CD4-positive, alpha-beta T cell treated with Interleukin-4 for 1 hour (primary cell): Measurements from ENCODE around the gene MAG.

Experiments used
- DNase-seq, 2 donors: peaks; one replicate each; pipeline ENCODE4 v3.0.0-alpha.2; 2020 to 2022

MAG gene

DNA sequence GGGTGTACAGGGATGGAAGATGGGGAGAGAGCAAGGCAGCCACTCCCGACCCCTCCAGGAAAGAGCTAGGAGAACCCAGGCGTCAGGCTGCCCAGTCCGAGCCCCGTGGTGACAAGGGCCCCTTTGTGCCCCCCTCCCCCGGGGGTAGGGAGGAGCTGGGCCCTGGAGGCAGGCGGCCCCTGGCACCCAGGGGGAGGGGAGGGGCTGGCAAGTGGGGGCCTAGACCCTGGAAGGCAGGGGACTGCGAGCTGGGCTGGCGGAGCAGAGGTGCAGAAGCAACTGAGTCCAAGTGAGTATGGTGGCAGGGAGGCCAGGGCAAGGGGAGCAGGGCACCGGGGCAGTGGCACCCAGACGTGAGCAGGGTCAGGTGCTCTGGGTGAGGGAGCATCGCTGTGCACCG lies at the start of gene MAG:
Gene MAG (plus strand): TSS at position 246 of the 400 bp plus-strand sequence. CDS start 3,248 bp downstream, outside the sequence.
- no peak for DNase-seq

GRCh38 chr19:35246466-35247092 lies 45.4 kb upstream of the MAG start:
- DNase-seq: no peak

- peak; percentile 63 to 71 for DNase-seq
Measured at GRCh38 chr19:35247526-35248309, 44.2 kb upstream of the MAG start.

DNA sequence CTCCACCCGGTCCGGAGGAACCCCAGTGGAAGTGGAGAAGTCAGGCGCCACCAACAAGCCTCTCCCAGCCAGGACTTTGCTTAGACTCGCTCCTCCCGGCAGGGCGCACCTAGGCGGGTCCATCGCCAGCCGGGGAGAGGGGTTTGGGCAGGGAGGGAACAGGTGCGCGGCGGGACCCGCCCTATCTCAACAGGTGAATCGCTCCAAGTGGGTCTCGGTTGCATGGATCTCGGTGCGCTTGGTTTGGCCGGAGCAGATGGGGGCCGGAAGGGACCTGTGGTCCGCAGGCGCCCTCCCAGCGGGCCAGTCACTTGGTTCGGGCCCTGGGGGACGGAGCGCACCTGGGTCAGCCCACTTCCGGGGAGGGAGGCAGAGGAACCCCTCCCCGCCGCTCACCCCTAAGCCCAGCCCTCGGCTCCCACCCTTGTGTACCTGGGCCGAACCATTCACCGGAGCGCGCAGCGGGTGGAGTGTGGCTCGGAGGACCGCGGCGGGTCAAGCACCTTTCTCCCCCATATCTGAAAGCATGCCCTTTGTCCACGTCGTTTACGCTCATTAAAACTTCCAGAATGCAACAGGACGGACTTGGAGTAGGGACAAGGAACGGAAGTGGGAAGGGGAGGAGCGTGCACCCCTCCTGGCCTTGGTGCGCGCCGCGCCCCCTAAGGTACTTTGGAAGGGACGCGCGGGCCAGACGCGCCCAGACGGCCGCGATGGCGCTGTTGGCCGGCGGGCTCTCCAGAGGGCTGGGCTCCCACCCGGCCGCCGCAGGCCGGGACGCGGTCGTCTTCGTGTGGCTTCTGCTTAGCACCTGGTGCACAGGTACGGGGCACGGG lies 43.4 kb upstream of the MAG start, which contains the start of gene LSR:
Gene LSR (plus strand): TSS at position 693 of the 836 bp plus-strand sequence. CDS start 21 bp downstream, at position 714.
- DNase-seq: peak; percentile 83 to 86

- no peak for DNase-seq
Measured at GRCh38 chr19:35249146-35249847, 42.7 kb upstream of the MAG start.

GRCh38 chr19:35249848-35250711 lies 41.9 kb upstream of the MAG start:
- no peak for DNase-seq

- no peak for DNase-seq
Measured at GRCh38 chr19:35251456-35251855, 40.5 kb upstream of the MAG start.

DNA sequence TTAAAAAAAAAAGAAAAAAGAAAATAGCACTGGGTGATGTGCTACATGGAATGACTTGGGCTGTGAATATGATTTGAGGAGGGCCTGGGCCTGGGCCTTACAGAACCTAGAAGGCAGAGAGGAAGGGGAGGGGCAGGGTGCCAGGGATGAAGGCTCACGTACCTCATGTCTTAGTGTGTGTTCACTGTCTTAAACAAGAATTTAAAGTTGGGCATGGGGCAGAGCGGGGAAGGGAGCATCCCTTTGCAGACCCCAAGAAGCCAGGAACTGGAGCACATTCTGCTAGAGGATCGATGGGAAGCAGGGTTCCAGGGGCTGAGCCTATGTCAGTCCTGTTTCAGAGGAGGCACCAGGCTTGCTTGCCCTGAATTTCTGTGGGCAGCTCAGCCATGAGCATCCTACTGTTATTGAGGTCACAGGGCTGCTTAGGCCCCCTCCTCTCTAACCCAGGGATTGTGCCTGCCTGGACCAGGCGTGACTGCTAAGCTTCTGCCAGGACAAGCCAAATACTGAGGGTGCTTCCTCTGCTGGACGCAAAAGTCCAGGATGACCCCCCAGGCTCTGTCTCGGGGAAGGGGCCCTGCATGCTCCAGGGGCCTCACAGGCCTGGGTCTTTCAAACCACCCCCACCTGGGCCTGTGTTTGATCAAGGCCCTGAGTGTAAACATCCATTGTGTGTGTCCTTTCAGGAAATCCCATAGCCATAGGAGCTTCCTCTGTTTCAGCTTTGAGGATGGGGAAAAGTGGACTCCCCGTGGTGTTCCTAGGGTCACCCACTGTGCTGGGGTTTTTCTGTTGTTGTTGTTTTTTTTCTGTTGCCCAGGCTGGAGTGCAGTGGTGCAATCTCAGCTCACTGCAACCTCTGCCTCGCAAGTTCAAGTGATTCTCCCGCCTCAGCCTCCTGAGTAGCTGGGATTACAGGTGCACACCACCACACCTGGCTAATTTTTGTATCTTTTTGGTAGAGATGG lies 38.4 kb upstream of the MAG start:
- no peak for DNase-seq

DNA sequence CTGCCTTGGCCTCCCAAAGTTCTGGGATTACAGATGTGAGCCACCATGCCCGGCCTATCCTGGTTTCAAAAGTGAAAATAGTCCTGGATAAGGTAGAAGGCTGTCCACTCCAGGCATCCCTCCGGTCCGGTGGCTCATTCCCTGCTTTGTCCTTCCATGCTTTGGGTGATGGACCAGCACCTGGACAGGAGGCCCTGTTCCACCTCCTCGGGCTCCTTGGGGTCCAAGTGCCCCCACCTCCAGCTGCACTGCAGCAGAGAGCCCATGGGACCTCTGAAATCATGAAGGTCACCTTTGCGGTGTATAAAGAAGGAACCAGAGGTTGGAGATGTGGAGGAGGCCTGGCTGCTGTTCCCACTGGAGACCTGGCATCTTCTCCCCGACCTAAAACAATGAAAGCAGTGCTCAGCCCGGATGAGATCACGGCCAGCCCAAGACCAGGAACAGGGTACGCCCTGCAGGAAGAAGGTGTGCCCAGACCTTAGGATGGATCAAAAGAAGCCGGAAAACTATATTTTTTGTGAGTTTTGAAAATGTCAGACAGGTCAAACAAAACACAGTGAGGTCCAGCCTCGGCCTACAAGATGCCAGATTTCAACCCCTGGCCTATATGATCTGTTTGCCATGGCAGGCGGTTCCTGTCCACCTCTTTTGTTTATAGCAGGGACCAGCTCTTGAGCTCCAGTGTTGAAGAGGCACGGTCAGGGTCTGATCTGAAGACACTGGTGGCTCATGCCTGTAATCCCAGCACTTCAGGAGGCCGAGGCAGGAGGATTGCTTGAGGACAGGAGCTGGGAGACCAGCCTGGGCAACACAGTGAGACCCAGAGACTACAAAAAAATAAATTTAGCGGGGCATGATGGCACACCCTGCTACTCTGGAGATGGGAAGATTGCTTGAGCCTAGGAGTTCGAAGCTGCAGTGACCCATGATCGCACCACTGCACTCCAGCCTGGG lies 37.3 kb upstream of the MAG start:
- peak in 1 of 2 donors; percentile 1 for DNase-seq

GRCh38 chr19:35256566-35256965 lies 35.4 kb upstream of the MAG start:
- no peak for DNase-seq

- DNase-seq: peak in 1 of 2 donors; percentile 9
Measured at GRCh38 chr19:35257113-35257461, 34.9 kb upstream of the MAG start.

DNA sequence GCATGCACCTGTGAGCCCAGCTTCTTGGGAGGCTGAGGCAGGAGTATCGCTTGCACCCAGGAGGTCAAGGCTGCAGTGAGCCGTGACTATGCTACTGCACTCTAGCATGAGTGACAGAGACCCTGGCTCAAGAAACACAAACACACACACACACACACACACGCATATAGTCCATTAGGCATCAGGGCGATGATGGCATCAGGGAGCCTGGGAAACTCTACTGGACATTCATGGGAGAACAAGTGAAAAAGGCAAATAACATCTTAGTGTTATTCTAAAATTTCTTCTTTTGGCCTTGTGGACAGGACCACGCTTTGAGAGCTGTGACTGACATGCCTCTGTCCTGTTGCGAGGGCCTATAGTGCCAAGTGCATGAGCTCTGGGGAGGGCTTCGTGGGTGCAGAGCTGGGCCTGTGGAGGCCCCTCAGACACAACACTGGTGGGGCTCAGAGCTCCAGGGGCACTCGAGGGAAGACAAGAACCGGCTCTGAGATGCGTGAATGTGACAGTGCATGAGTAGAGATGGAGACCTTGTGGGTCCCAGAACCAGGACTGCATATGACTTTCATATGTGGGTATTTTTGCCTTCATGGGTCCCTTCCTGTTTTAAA lies 31.2 kb upstream of the MAG start:
- peak in 1 of 2 donors; percentile 3 for DNase-seq

- DNase-seq: peak in 1 of 2 donors; percentile 5
Measured at GRCh38 chr19:35261356-35262100, 30.4 kb upstream of the MAG start.

GRCh38 chr19:35262101-35262761 lies 29.7 kb upstream of the MAG start:
- DNase-seq: peak in 1 of 2 donors; percentile 6

- no peak for DNase-seq
Measured at GRCh38 chr19:35264268-35265125, 27.5 kb upstream of the MAG start.

DNA sequence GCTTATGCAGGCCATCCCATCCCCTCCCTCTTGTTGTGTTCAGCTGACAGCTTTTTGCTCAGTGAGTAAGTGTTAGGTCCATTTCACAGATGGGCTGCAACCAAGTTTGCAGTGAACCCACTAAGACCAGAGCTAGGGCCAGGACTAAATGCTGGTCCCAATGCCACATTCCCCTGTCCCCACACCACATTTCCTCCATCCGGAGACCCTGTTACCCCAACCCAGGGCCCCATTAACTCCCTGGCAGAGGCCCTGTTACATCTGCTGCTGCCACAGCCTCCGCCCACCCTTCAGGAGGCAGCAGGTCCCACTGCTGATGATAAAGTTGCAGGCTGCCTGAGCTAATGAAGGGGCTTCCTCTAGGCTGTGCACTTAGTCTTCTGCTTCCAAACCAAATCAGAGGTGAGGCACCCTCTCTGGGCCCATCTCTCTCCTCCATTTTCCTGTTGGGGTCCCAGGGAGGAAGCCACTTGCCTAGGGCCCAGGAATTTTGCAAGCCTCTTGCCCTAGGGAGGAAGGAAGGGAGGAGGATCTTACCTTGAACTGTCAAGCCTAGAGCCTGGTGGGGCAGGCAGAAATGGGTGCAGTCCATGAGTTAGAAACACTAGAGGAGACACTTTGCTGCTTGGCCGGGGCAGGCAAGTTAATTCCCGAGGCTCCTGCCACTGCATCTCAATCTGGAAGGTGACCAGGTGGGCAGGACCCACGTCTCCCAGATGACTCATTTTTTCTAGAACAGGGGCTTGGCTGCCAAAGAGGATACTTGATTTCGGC lies 26.6 kb upstream of the MAG start:
- DNase-seq: no peak
